ENCODE data around the gene ZMYND8.
A peak's percentile ranks its signal among the peaks of the same experiment; 100 is the strongest.
"Not testable (repeated sequence)": the region's sequence is repeated elsewhere in the genome, so short reads cannot be mapped to it uniquely, and the experiment has no call there.

The ZMYND8 gene

GRCh38 chr20:47265214-47265613 is 91.3 kb downstream of the ZMYND8 start:
- no peak for DNase-seq (ENCODE audit: low spot score)

- DNase-seq (ENCODE audit: low spot score), result not testable (repeated sequence)
Observed at GRCh38 chr20:47264137-47264769, 92.2 kb downstream of the ZMYND8 start.

GRCh38 chr20:47263465-47264084 is 92.9 kb downstream of the ZMYND8 start:
- no peak for DNase-seq (ENCODE audit: low spot score)

- DNase-seq (ENCODE audit: low spot score), result no peak
Observed at GRCh38 chr20:47263080-47263464, 93.4 kb downstream of the ZMYND8 start.

- DNase-seq (ENCODE audit: low spot score), result no peak
Observed at GRCh38 chr20:47262365-47263013, 94.0 kb downstream of the ZMYND8 start.

- no peak for DNase-seq (ENCODE audit: low spot score)
Observed at GRCh38 chr20:47262008-47262364, 94.5 kb downstream of the ZMYND8 start.

- not testable (repeated sequence) for DNase-seq (ENCODE audit: low spot score)
Observed at GRCh38 chr20:47261161-47261774, 95.2 kb downstream of the ZMYND8 start.

GRCh38 chr20:47260540-47261126 is 95.9 kb downstream of the ZMYND8 start:
- not testable (repeated sequence) for DNase-seq (ENCODE audit: low spot score)

GRCh38 chr20:47258745-47259695 is 97.5 kb downstream of the ZMYND8 start:
- DNase-seq (ENCODE audit: low spot score), result peak; percentile 75

GRCh38 chr20:47257771-47258170 is 98.7 kb downstream of the ZMYND8 start:
- no peak for DNase-seq (ENCODE audit: low spot score)

- DNase-seq (ENCODE audit: low spot score), result no peak
Observed at GRCh38 chr20:47257256-47257655, 99.2 kb downstream of the ZMYND8 start.

GRCh38 chr20:47256668-47257236 is 99.7 kb downstream of the ZMYND8 start:
- peak; percentile 51 for DNase-seq (ENCODE audit: low spot score)

- no peak for DNase-seq (ENCODE audit: low spot score)
Observed at GRCh38 chr20:47253872-47254271, 102.6 kb downstream of the ZMYND8 start.

- no peak for DNase-seq (ENCODE audit: low spot score)
Observed at GRCh38 chr20:47252879-47253307, 103.6 kb downstream of the ZMYND8 start.

GRCh38 chr20:47251154-47252020 is 105.1 kb downstream of the ZMYND8 start:
- no peak for DNase-seq (ENCODE audit: low spot score)

GRCh38 chr20:47250360-47250759 is 106.1 kb downstream of the ZMYND8 start:
- no peak for DNase-seq (ENCODE audit: low spot score)

- no peak for DNase-seq (ENCODE audit: low spot score)
Observed at GRCh38 chr20:47249913-47250312, 106.6 kb downstream of the ZMYND8 start.

GRCh38 chr20:47248448-47248966 is 108.0 kb downstream of the ZMYND8 start:
- no peak for DNase-seq (ENCODE audit: low spot score)

GRCh38 chr20:47247972-47248371 is 108.5 kb downstream of the ZMYND8 start:
- no peak for DNase-seq (ENCODE audit: low spot score)

All from hepatic stellate cell (primary cell).